Measurements from ENCODE around the gene SLC5A8. TPM values are rescaled to one million over a fixed set of nuclear protein-coding genes. Genes with fewer than 3 reads are reported as not detected.

The SLC5A8 gene
- total and polyA plus RNA-seq, 9 donors: 0.08 to 1.6 (median 0.49) TPM; not detected in 1

GRCh38 chr12:101111441-101111840 lies 98.6 kb downstream of the SLC5A8 start:
- Histone ChIP-seq H3K9me3 (no peaks in the 10 kb centered on the region), H3K4me1 (ENCODE audit: insufficient read depth) (no peaks in the 10 kb centered on the region), H3K36me3 (no peaks in the 10 kb centered on the region), H3K27ac (no peak overlapping the region), H3K27me3 (no peaks in the 10 kb centered on the region), H3K4me3 (no peak overlapping the region)
- 69 to 85% (median 85%) methylated on average over 2 of the region's 2 CpGs for WGBS, 3 donors
- intact Hi-C loops (cut with DNase I): no loop called here
- no peak for TF ChIP-seq EP300 (IDR thresholded peaks at IDR 0.05)
- no peak for TF ChIP-seq POLR2A (IDR thresholded peaks at IDR 0.05)
- TF ChIP-seq CTCF (IDR thresholded peaks at IDR 0.05): no peak
- no peak for DNase-seq

- 81 to 85% (median 83%) methylated on average over 3 of the region's 3 CpGs for WGBS, 3 donors
- Histone ChIP-seq H3K27me3 (no peaks in the 10 kb centered on the region), H3K36me3 (no peaks in the 10 kb centered on the region), H3K4me1 (ENCODE audit: insufficient read depth) (no peaks in the 10 kb centered on the region), H3K27ac (no peak overlapping the region), H3K4me3 (no peak overlapping the region), H3K9me3 (no peaks in the 10 kb centered on the region)
- intact Hi-C loops (cut with DNase I): no loop called here
- TF ChIP-seq EP300 (IDR thresholded peaks at IDR 0.05) (no peak), POLR2A (IDR thresholded peaks at IDR 0.05) (no peak), CTCF (IDR thresholded peaks at IDR 0.05) (no peak)
- no peak for DNase-seq
Measured at GRCh38 chr12:101110866-101111265, 99.2 kb downstream of the SLC5A8 start.

- intact Hi-C loops (cut with DNase I): no loop called here
- Histone ChIP-seq H3K4me3 (no peak overlapping the region), H3K36me3 (no peaks in the 10 kb centered on the region), H3K27ac (no peak overlapping the region), H3K4me1 (ENCODE audit: insufficient read depth) (no peaks in the 10 kb centered on the region), H3K27me3 (no peaks in the 10 kb centered on the region), H3K9me3 (no peaks in the 10 kb centered on the region)
- no peak for DNase-seq
- 88 to 96% (median 90%) methylated on average over 5 of the region's 5 CpGs for WGBS, 3 donors
- TF ChIP-seq EP300 (IDR thresholded peaks at IDR 0.05) (no peak), CTCF (IDR thresholded peaks at IDR 0.05) (no peak), POLR2A (IDR thresholded peaks at IDR 0.05) (no peak)
Measured at GRCh38 chr12:101108130-101108529, 101.9 kb downstream of the SLC5A8 start.

GRCh38 chr12:101107032-101107763 lies 102.8 kb downstream of the SLC5A8 start:
- Histone ChIP-seq H3K9me3 (no peaks in the 10 kb centered on the region), H3K36me3 (no peaks in the 10 kb centered on the region), H3K4me3 (no peak overlapping the region), H3K27me3 (no peaks in the 10 kb centered on the region), H3K27ac (no peak overlapping the region), H3K4me1 (ENCODE audit: insufficient read depth) (no peaks in the 10 kb centered on the region)
- TF ChIP-seq CTCF (IDR thresholded peaks at IDR 0.05) (no peak), EP300 (IDR thresholded peaks at IDR 0.05) (no peak), POLR2A (IDR thresholded peaks at IDR 0.05) (no peak)
- WGBS, 3 donors: 87 to 91% (median 89%) methylated on average over 4 of the region's 4 CpGs
- no peak for DNase-seq
- intact Hi-C loops (cut with DNase I): no loop called here

Small RNA genes within 50 kb of the gene (small RNA-seq; reads per million reads assigned to genes)
- gene RNU6-768P: not detected

Other genes starting within 250 kb of the SLC5A8 start
- gene UTP20, start 69.9 kb upstream of the SLC5A8 start, total RNA-seq: 10 to 100 TPM; 12.9 to 27.7 (median 15.5) TPM
- 1 to 10 TPM; 3.4 to 7.0 TPM for gene UTP20, start 69.9 kb upstream of the SLC5A8 start, polyA plus RNA-seq
- gene ARL1, start 197.5 kb upstream of the SLC5A8 start, total RNA-seq: 100 to 1,000 TPM in 3 of 7 donors, 10 to 100 TPM in 4; 44.8 to 115 (median 87.3) TPM
- 100 to 1,000 TPM in 1 of 2 donors, 10 to 100 TPM in 1; 41.2 to 129 TPM for gene ARL1, start 197.5 kb upstream of the SLC5A8 start, polyA plus RNA-seq

Data from ovary (tissue), 9 donors.